22Rv1 (cell line): ENCODE data around the gene SLIT3.

Source experiments
- ZFX ChIP-seq: fragments of 450-650 bp; IDR thresholded peaks from 2 replicates; pipeline ENCODE4 v1.6.1; 2017; ENCODE audit warnings: antibody characterized with exemption, borderline replicate concordance
- TF ChIP-seq, protein P1 (sequence below): fragments of 450-650 bp; IDR thresholded peaks from 2 replicates; pipeline ENCODE4 v1.5.1; 2017; ENCODE audit warnings: mild to moderate bottlenecking

- TF ChIP-seq, protein P1, sequence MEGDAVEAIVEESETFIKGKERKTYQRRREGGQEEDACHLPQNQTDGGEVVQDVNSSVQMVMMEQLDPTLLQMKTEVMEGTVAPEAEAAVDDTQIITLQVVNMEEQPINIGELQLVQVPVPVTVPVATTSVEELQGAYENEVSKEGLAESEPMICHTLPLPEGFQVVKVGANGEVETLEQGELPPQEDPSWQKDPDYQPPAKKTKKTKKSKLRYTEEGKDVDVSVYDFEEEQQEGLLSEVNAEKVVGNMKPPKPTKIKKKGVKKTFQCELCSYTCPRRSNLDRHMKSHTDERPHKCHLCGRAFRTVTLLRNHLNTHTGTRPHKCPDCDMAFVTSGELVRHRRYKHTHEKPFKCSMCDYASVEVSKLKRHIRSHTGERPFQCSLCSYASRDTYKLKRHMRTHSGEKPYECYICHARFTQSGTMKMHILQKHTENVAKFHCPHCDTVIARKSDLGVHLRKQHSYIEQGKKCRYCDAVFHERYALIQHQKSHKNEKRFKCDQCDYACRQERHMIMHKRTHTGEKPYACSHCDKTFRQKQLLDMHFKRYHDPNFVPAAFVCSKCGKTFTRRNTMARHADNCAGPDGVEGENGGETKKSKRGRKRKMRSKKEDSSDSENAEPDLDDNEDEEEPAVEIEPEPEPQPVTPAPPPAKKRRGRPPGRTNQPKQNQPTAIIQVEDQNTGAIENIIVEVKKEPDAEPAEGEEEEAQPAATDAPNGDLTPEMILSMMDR = no peak
- TF ChIP-seq ZFX = no peak
Measured at GRCh38 chr5:168870910-168871309, 430.0 kb downstream of the SLIT3 start.
